Keratinocyte (primary cell): ENCODE data around the gene ATP2B2. TPM values are rescaled to one million over a fixed set of nuclear protein-coding genes. Genes with fewer than 3 reads are reported as not detected.

ENCODE experiments used
- DNase-seq: peaks from one replicate; pipeline ENCODE4 v3.0.0-alpha.2; 2011; ENCODE audit warnings: low read depth, missing footprints, low spot score
- FAIRE-seq: peaks from 2 replicates; lab custom pipeline; 2011; peaks lifted over from hg19 to GRCh38; lab: Jason Lieb, UNC
- H2AFZ ChIP-seq: 2 replicates; pipeline ENCODE4 v1.6.0; 2012; ENCODE audit warnings: low read length, control low read depth, inconsistent platforms; ENCODE audit not compliant: control insufficient read depth
- H3K27ac ChIP-seq: 2 replicates; pipeline ENCODE4 v1.5.1; 2011; ENCODE audit warnings: low read length; ENCODE audit not compliant: control insufficient read depth, insufficient read depth
- H3K27me3 ChIP-seq: 3 replicates; pipeline ENCODE4 v1.6.0; 2011; ENCODE audit warnings: low read length; ENCODE audit not compliant: control insufficient read depth, insufficient read depth; ENCODE audit errors: extremely low read depth
- H3K36me3 ChIP-seq, 2 experiments: 2 replicates in 1 of 2; 3 replicates in 1 of 2; pipeline ENCODE4 v1.5.1; 2011; ENCODE audit warnings: low read length in 2 of 2, mild to moderate bottlenecking in 1 of 2; ENCODE audit not compliant: control insufficient read depth in 2 of 2, insufficient read depth in 2 of 2; ENCODE audit errors: extremely low read depth in 1 of 2
- H3K4me1 ChIP-seq: 3 replicates; pipeline ENCODE4 v1.5.1; 2011; ENCODE audit warnings: low read length; ENCODE audit not compliant: control insufficient read depth, insufficient read depth; ENCODE audit errors: extremely low read depth
- H3K4me2 ChIP-seq: 3 replicates; pipeline ENCODE4 v1.6.0; 2011; ENCODE audit warnings: low read depth, low read length; ENCODE audit not compliant: control insufficient read depth, insufficient read depth; ENCODE audit errors: extremely low read depth
- H3K4me3 ChIP-seq, 3 experiments: fragments of 200-600 bp in 1 of 3; sonication (generic) in 1 of 3; 2 replicates in 2 of 3; 3 replicates in 1 of 3; pipeline ENCODE4 v1.5.1; 2011 to 2016; ENCODE audit warnings: low read length in 3 of 3, mild to moderate bottlenecking in 3 of 3, control low read depth in 2 of 3, inconsistent platforms in 1 of 3, low read depth in 1 of 3, mixed read lengths in 1 of 3, mixed run types in 1 of 3, moderate library complexity in 1 of 3; ENCODE audit not compliant: control insufficient read depth in 2 of 3, insufficient read depth in 2 of 3; ENCODE audit errors: extremely low read depth in 1 of 3
- H3K79me2 ChIP-seq: 2 replicates; pipeline ENCODE4 v1.6.0; 2012; ENCODE audit warnings: low read length; ENCODE audit not compliant: control insufficient read depth, insufficient read depth
- H3K9ac ChIP-seq: 3 replicates; pipeline ENCODE4 v1.6.0; 2011; ENCODE audit warnings: low read length; ENCODE audit not compliant: control insufficient read depth, insufficient read depth; ENCODE audit errors: extremely low read depth
- H3K9me1 ChIP-seq: 3 replicates; pipeline ENCODE4 v1.6.0; 2011; ENCODE audit warnings: low read length; ENCODE audit not compliant: control insufficient read depth, insufficient read depth; ENCODE audit errors: extremely low read depth
- H3K9me3 ChIP-seq: 2 replicates; pipeline ENCODE4 v1.5.1; 2012; ENCODE audit warnings: low read depth, low read length; ENCODE audit not compliant: control insufficient read depth
- H4K20me1 ChIP-seq: 3 replicates; pipeline ENCODE4 v1.6.0; 2011; ENCODE audit warnings: low read length; ENCODE audit not compliant: control insufficient read depth, insufficient read depth; ENCODE audit errors: extremely low read depth
- CTCF ChIP-seq, 3 experiments: IDR thresholded peaks in 1 of 3; conservative IDR thresholded peaks in 1 of 3; optimal IDR thresholded peaks in 1 of 3; 2 replicates in 2 of 3; 3 replicates in 1 of 3; pipeline versions ENCODE3 to v1.5.1; 2011; ENCODE audit warnings: low read length in 3 of 3, mild to moderate bottlenecking in 3 of 3, moderate library complexity in 2 of 3, control low read depth in 1 of 3, inconsistent platforms in 1 of 3; ENCODE audit not compliant: insufficient read depth in 2 of 3; ENCODE audit errors: extremely low read depth in 1 of 3
- EZH2 ChIP-seq: IDR thresholded peaks from one replicate; pipeline ENCODE4 v1.6.1; 2012; ENCODE audit warnings: inconsistent platforms, mild to moderate bottlenecking, low read length, moderate library complexity
- dilution Hi-C: fragments of 300-500 bp; cut with MboI; formaldehyde crosslinking; loops from one replicate; pipeline ENCODE4 v1.7.0; 2020; ENCODE audit warnings: low sequenced_read_pairs; ENCODE audit not compliant: extremely low pct_ligation_motif_present
- polyA plus RNA-seq, 5 experiments: library from polyadenylated mRNA; depleted of rRNA in 3 of 5; stranded (reverse) in 3 of 5; stranded (forward) in 1 of 5; unstranded in 1 of 5; fragments of >200 nt; gene quantifications; 1 replicate in 1 of 5; 2 replicates in 3 of 5; 3 replicates in 1 of 5; pipeline versions ENCODE4 v1.2.1 to v1.2.3, GENCODE V29; 2011 to 2012; ENCODE audit warnings: missing spikeins in 2 of 5, low read depth in 1 of 5, low replicate concordance in 1 of 5

Gene ATP2B2
- polyA plus RNA-seq, 1 donor (not counting 4 experiments of a cell fraction or from before 2014, with no cell fraction given) = not detected

GRCh38 chr3:10408680-10409079 lies 96.7 kb downstream of the ATP2B2 start:
- Histone ChIP-seq H3K4me3 (no peak overlapping the region), H3K4me1 (no peaks in the 10 kb centered on the region), H3K9ac (no peak overlapping the region), H3K4me2 (no peak overlapping the region), H3K9me3 (no peaks in the 10 kb centered on the region), H2AFZ (no peak overlapping the region), H3K27me3 (peaks cover 11% of the 10 kb centered on the region), H4K20me1 (no peaks in the 10 kb centered on the region), H3K9me1 (no peaks in the 10 kb centered on the region), H3K79me2 (no peaks in the 10 kb centered on the region), H3K27ac (no peak overlapping the region), H3K36me3 (no peaks in the 10 kb centered on the region)
- no peak for TF ChIP-seq EZH2
- TF ChIP-seq CTCF (optimal IDR thresholded peaks at IDR 0.05 in 1 of 3, IDR thresholded peaks at IDR 0.05 in 1 of 3, conservative IDR thresholded peaks at IDR 0.05 in 1 of 3; ENCODE audit: extremely low read depth in 1 of 3, insufficient read depth in 2 of 3, low read length in 3 of 3) = no peak
- FAIRE-seq (no peak), DNase-seq (no peak)
- dilution Hi-C loops = no loop called here

- TF ChIP-seq CTCF (optimal IDR thresholded peaks at IDR 0.05 in 1 of 3, IDR thresholded peaks at IDR 0.05 in 1 of 3, conservative IDR thresholded peaks at IDR 0.05 in 1 of 3; ENCODE audit: extremely low read depth in 1 of 3, insufficient read depth in 2 of 3, low read length in 3 of 3) (no peak), EZH2 (no peak)
- H3K27ac ChIP-seq = no peak overlapping the region
- no peak overlapping the region for H3K4me2 ChIP-seq
- peaks cover 3% of the 10 kb centered on the region for H3K27me3 ChIP-seq
- dilution Hi-C loops = no loop called here
- H3K9me3 ChIP-seq = no peaks in the 10 kb centered on the region
- H3K9me1 ChIP-seq = no peaks in the 10 kb centered on the region
- FAIRE-seq (no peak), DNase-seq (no peak)
- H3K4me1 ChIP-seq = no peaks in the 10 kb centered on the region
- no peaks in the 10 kb centered on the region for H3K79me2 ChIP-seq
- H3K9ac ChIP-seq = no peak overlapping the region
- H4K20me1 ChIP-seq = no peaks in the 10 kb centered on the region
- H2AFZ ChIP-seq = no peak overlapping the region
- no peaks in the 10 kb centered on the region for H3K36me3 ChIP-seq
- H3K4me3 ChIP-seq = no peak overlapping the region
These were observed 98.0 kb downstream of the ATP2B2 start for GRCh38 chr3:10407361-10407760.
